ENCODE results near the gene EEF1A2. TPM values are rescaled to one million over a fixed set of nuclear protein-coding genes. Genes with fewer than 3 reads are reported as not detected.

EEF1A2 gene
- total RNA-seq, 1 donor from 2014 or later = 55.3 TPM

DNA sequence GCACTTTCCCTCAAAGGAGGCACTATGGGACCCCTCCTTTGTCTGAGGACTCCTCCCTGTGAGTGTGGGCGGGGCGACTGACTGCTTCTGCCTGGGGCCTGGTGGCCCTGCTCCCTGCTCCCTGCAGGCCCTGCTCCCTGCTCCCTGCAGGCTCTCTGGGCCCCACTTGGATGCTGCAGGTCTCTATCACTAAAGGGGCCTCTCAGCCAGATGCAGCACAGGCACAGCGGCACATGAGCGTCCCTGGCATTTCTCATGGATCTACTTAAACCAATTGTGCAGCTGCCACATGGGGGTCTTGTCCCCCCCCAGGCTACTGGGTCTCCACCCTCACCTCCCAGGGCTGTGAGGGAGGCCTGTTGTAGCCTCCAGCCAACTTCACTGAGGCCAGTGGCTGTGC is 7.8 kb downstream of the EEF1A2 start:
- peaks cover 10% of the 10 kb centered on the region for H3K27me3 Mint-ChIP-seq (ENCODE audit: unreplicated experiment)
- no peak for DNase-seq
- no peak overlapping the region for H3K27ac Mint-ChIP-seq (ENCODE audit: unreplicated experiment)
- no peak overlapping the region for H3K4me3 Mint-ChIP-seq (ENCODE audit: unreplicated experiment)
- TF ChIP-seq, protein P1, sequence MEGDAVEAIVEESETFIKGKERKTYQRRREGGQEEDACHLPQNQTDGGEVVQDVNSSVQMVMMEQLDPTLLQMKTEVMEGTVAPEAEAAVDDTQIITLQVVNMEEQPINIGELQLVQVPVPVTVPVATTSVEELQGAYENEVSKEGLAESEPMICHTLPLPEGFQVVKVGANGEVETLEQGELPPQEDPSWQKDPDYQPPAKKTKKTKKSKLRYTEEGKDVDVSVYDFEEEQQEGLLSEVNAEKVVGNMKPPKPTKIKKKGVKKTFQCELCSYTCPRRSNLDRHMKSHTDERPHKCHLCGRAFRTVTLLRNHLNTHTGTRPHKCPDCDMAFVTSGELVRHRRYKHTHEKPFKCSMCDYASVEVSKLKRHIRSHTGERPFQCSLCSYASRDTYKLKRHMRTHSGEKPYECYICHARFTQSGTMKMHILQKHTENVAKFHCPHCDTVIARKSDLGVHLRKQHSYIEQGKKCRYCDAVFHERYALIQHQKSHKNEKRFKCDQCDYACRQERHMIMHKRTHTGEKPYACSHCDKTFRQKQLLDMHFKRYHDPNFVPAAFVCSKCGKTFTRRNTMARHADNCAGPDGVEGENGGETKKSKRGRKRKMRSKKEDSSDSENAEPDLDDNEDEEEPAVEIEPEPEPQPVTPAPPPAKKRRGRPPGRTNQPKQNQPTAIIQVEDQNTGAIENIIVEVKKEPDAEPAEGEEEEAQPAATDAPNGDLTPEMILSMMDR (IDR thresholded peaks at IDR 0.05; ENCODE audit: partially characterized antibody, unreplicated experiment) = no peak
- peaks cover 7% of the 10 kb centered on the region for H3K9me3 Mint-ChIP-seq (ENCODE audit: unreplicated experiment)
- no peaks in the 10 kb centered on the region for H3K4me1 Mint-ChIP-seq (ENCODE audit: low read depth, unreplicated experiment)
- peaks cover 14% of the 10 kb centered on the region for H3K36me3 Mint-ChIP-seq (ENCODE audit: unreplicated experiment)

- Mint-ChIP-seq H3K27ac (ENCODE audit: unreplicated experiment) (no peak overlapping the region), H3K36me3 (ENCODE audit: unreplicated experiment) (peaks cover 14% of the 10 kb centered on the region), H3K4me3 (ENCODE audit: unreplicated experiment) (no peak overlapping the region), H3K4me1 (ENCODE audit: low read depth, unreplicated experiment) (no peaks in the 10 kb centered on the region), H3K9me3 (ENCODE audit: unreplicated experiment) (peaks cover 7% of the 10 kb centered on the region), H3K27me3 (ENCODE audit: unreplicated experiment) (peaks cover 8% of the 10 kb centered on the region)
- TF ChIP-seq, protein P1 (IDR thresholded peaks at IDR 0.05; ENCODE audit: partially characterized antibody, unreplicated experiment) = no peak
- DNase-seq = no peak
Observed at GRCh38 chr20:63490416-63490815, 8.5 kb downstream of the EEF1A2 start.

- Mint-ChIP-seq H3K4me3 (ENCODE audit: unreplicated experiment) (no peak overlapping the region), H3K27me3 (ENCODE audit: unreplicated experiment) (peaks cover 8% of the 10 kb centered on the region), H3K4me1 (ENCODE audit: low read depth, unreplicated experiment) (peaks cover 2% of the 10 kb centered on the region), H3K36me3 (ENCODE audit: unreplicated experiment) (peaks cover 14% of the 10 kb centered on the region), H3K27ac (ENCODE audit: unreplicated experiment) (no peak overlapping the region), H3K9me3 (ENCODE audit: unreplicated experiment) (peaks cover 7% of the 10 kb centered on the region)
- peak; percentile 59 for DNase-seq
- TF ChIP-seq, protein P1 (IDR thresholded peaks at IDR 0.05; ENCODE audit: partially characterized antibody, unreplicated experiment) = no peak
Observed at GRCh38 chr20:63488315-63489251, 10.3 kb downstream of the EEF1A2 start.

GRCh38 chr20:63487781-63488241 is 11.1 kb downstream of the EEF1A2 start:
- Mint-ChIP-seq H3K27ac (ENCODE audit: unreplicated experiment) (no peak overlapping the region), H3K4me1 (ENCODE audit: low read depth, unreplicated experiment) (peaks cover 4% of the 10 kb centered on the region), H3K9me3 (ENCODE audit: unreplicated experiment) (peaks cover 7% of the 10 kb centered on the region), H3K27me3 (ENCODE audit: unreplicated experiment) (peaks cover 8% of the 10 kb centered on the region), H3K36me3 (ENCODE audit: unreplicated experiment) (peaks cover 13% of the 10 kb centered on the region), H3K4me3 (ENCODE audit: unreplicated experiment) (no peak overlapping the region)
- peak; percentile 35 for DNase-seq
- TF ChIP-seq, protein P1 (IDR thresholded peaks at IDR 0.05; ENCODE audit: partially characterized antibody, unreplicated experiment) = no peak

Data from glutamatergic neuron (in vitro differentiated cells).